Endothelial cell of umbilical vein (primary cell): ENCODE results near the gene PRPSAP1. TPM values are rescaled to one million over a fixed set of nuclear protein-coding genes. Genes with fewer than 3 reads are reported as not detected.

Experiments used
- BruUV-seq: library from RNA; stranded (reverse); fragments of 400-500 nt; replicated peaks from 2 replicates; lab custom pipeline; 2021; lab: Mats Ljungman, UMichigan
- CTCF ChIA-PET: fragments of 300-600, 350-600 bp; sonication (Branson Sonifier 250); formaldehyde crosslinking; loops from one replicate; lab custom pipeline; 2021; ENCODE audit warnings: antibody characterized with exemption, inconsistent platforms; lab: Charles Lee
- POLR2A ChIA-PET: fragments of 300-600, 350-600 bp; sonication (Branson Sonifier 250); formaldehyde crosslinking; loops from one replicate; lab custom pipeline; 2021; ENCODE audit warnings: antibody characterized with exemption, inconsistent platforms; lab: Charles Lee
- DNase-seq: peaks from one replicate; pipeline ENCODE4 v3.0.0-alpha.2; 2011; ENCODE audit warnings: low read depth, low spot score
- FAIRE-seq: peaks from 2 replicates; lab custom pipeline; 2011; peaks lifted over from hg19 to GRCh38; lab: Jason Lieb, UNC
- H2AFZ ChIP-seq: 2 replicates; pipeline ENCODE4 v1.6.0; 2012; ENCODE audit warnings: low read depth, low read length, control low read depth, inconsistent platforms
- H3K27ac ChIP-seq: 2 replicates; pipeline ENCODE4 v1.5.1; 2011; ENCODE audit warnings: low read depth, mild to moderate bottlenecking, control low read depth, low read length, moderate library complexity; ENCODE audit not compliant: insufficient read depth
- H3K27me3 ChIP-seq, 2 experiments: 2 replicates each; pipeline versions ENCODE4 v1.6.0 to v1.6.1; 2011; ENCODE audit warnings: low read length in 2 of 2, mixed read lengths in 1 of 2; ENCODE audit not compliant: control insufficient read depth in 2 of 2, insufficient read depth in 2 of 2
- H3K36me3 ChIP-seq, 2 experiments: 2 replicates in 1 of 2; 3 replicates in 1 of 2; pipeline ENCODE4 v1.5.1; 2011; ENCODE audit warnings: low read length in 2 of 2, mild to moderate bottlenecking in 1 of 2, moderate library complexity in 1 of 2; ENCODE audit not compliant: control insufficient read depth in 2 of 2, insufficient read depth in 2 of 2; ENCODE audit errors: extremely low read depth in 1 of 2
- H3K4me1 ChIP-seq: 3 replicates; pipeline ENCODE4 v1.5.1; 2011; ENCODE audit warnings: mild to moderate bottlenecking, low read length; ENCODE audit not compliant: control insufficient read depth, insufficient read depth; ENCODE audit errors: extremely low read depth
- H3K4me2 ChIP-seq: 2 replicates; pipeline ENCODE4 v1.6.1; 2011; ENCODE audit warnings: low read length, control low read depth, mixed read lengths; ENCODE audit not compliant: insufficient read depth
- H3K4me3 ChIP-seq, 3 experiments: fragments of 200-600 bp in 1 of 3; sonication (generic), shearing (Covaris generic) in 1 of 3; replicated peaks in 1 of 3; 2 replicates each; pipeline ENCODE4 v1.5.1; 2011 to 2016; ENCODE audit warnings: control low read depth in 3 of 3, low read length in 3 of 3, mild to moderate bottlenecking in 2 of 3, inconsistent platforms in 1 of 3, low read depth in 1 of 3, moderate library complexity in 1 of 3; ENCODE audit not compliant: insufficient read depth in 1 of 3
- H3K79me2 ChIP-seq: 2 replicates; pipeline ENCODE4 v1.6.0; 2012; ENCODE audit warnings: low read length, inconsistent platforms; ENCODE audit not compliant: control insufficient read depth, insufficient read depth
- H3K9ac ChIP-seq: replicated peaks from 2 replicates; pipeline ENCODE3; 2011; ENCODE audit warnings: low read length, control low read depth; ENCODE audit not compliant: insufficient read depth; ENCODE audit errors: extremely low read depth
- H3K9me1 ChIP-seq: replicated peaks from 3 replicates; pipeline ENCODE4 v1.6.0; 2011; ENCODE audit warnings: mild to moderate bottlenecking, low read length; ENCODE audit not compliant: control insufficient read depth, insufficient read depth; ENCODE audit errors: extremely low read depth
- H3K9me3 ChIP-seq: replicated peaks from 2 replicates; pipeline ENCODE4 v1.5.1; 2012; ENCODE audit warnings: low read length, inconsistent platforms; ENCODE audit not compliant: control insufficient read depth, insufficient read depth
- H4K20me1 ChIP-seq: replicated peaks from 2 replicates; pipeline ENCODE3; 2011; ENCODE audit warnings: mild to moderate bottlenecking, low read length; ENCODE audit not compliant: control insufficient read depth, insufficient read depth; ENCODE audit errors: extremely low read depth
- EZH2 ChIP-seq: IDR thresholded peaks from 2 replicates; pipeline ENCODE4 v1.6.1; 2012; ENCODE audit warnings: borderline replicate concordance, low read depth, mild to moderate bottlenecking, moderate library complexity, low read length, inconsistent platforms; ENCODE audit not compliant: severe bottlenecking
- FOS ChIP-seq: IDR thresholded peaks from 2 replicates; pipeline ENCODE4 v1.6.1; 2011; ENCODE audit warnings: mild to moderate bottlenecking, low read length, moderate library complexity, borderline replicate concordance; ENCODE audit not compliant: insufficient read depth
- GATA2 ChIP-seq: IDR thresholded peaks from 2 replicates; pipeline ENCODE4 v1.7.0; 2011; ENCODE audit warnings: low read depth, mild to moderate bottlenecking, moderate library complexity, mixed read lengths, low read length; ENCODE audit not compliant: insufficient read length, insufficient read depth
- JUN ChIP-seq: IDR thresholded peaks from 2 replicates; pipeline ENCODE4 v1.6.1; 2011; ENCODE audit warnings: borderline replicate concordance, low read depth; ENCODE audit not compliant: insufficient read length, insufficient read depth
- MYC ChIP-seq: IDR thresholded peaks from one replicate; pipeline ENCODE4 v1.6.1; 2011; ENCODE audit warnings: mild to moderate bottlenecking, low read depth, low read length
- POLR2A ChIP-seq: IDR thresholded peaks from 2 replicates; pipeline ENCODE4 v1.6.1; 2012; ENCODE audit warnings: low read depth, mild to moderate bottlenecking, control low read depth, low read length
- POLR2AphosphoS5 ChIP-seq: IDR thresholded peaks from 2 replicates; pipeline ENCODE4 v1.6.1; 2012; ENCODE audit warnings: low read depth, mild to moderate bottlenecking, control low read depth, low read length, moderate library complexity; ENCODE audit not compliant: insufficient read depth
- dilution Hi-C: fragments of 300-500 bp; cut with MboI; formaldehyde crosslinking; loops from one replicate; pipeline ENCODE4 v1.15.0; 2019; ENCODE audit warnings: low sequenced_read_pairs; ENCODE audit not compliant: extremely low pct_ligation_motif_present
- intact Hi-C: fragments of 100-400 bp; cut with micrococcal nuclease; formaldehyde crosslinking; loops from one replicate; pipeline ENCODE4 v1.10.0; 2022
- polyA plus RNA-seq, 4 experiments: library from polyadenylated mRNA; depleted of rRNA in 3 of 4; stranded (reverse) in 3 of 4; unstranded in 1 of 4; fragments of >200 nt; gene quantifications; 2 replicates each; pipeline versions ENCODE4 v1.2.1 to v1.2.3, GENCODE V29; 2011 to 2012; ENCODE audit warnings: missing spikeins in 1 of 4
- total RNA-seq: library from RNA; stranded (reverse); gene quantifications from 2 replicates; pipeline ENCODE4 v1.2.3, GENCODE V29; 2021
- TF ChIP-seq, protein P1 (sequence below): IDR thresholded peaks from 2 replicates; pipeline ENCODE4 v1.6.1; 2011; ENCODE audit not compliant: insufficient read depth, insufficient read length
- TF ChIP-seq, protein P2 (sequence below), 2 donors: IDR thresholded peaks; 1 replicate in 1 of 2; 2 replicates in 1 of 2; pipeline ENCODE4 v1.5.1; 2011; ENCODE audit warnings: low read length in 2 of 2, mild to moderate bottlenecking in 2 of 2, moderate library complexity in 2 of 2, control low read depth in 1 of 2, inconsistent platforms in 1 of 2, low read depth in 1 of 2; ENCODE audit not compliant: insufficient read depth in 1 of 2; ENCODE audit errors: extremely low read depth in 1 of 2

PRPSAP1 gene
- total and polyA plus RNA-seq, 2 donors (not counting 3 experiments of a cell fraction or from before 2014, with no cell fraction given): 90.2 to 123 TPM

DNA sequence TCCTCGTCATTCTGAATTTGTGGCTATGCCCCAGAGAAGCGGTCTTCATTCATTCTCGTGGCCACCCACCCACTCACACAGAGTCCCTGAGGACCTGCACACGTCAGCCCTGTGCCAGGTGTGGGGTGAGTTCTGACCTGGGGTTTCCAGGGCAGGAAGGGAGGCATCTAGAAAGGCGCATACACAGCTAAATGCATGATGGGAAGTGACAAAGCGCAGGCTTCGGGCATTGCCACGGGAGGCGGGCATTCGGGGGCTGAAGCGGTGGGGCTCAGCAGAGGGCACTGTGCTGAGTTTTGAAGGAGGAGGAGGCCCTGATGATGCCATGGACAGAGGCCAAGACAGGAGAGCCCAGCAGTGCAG, 77.7 kb downstream of the PRPSAP1 start:
- ChIA-PET CTCF (interaction anchor here (14.1 kb wide), 1 partner anchor 154 kb away, joined by 320 read pairs; no protein-coding TSS in a partner anchor), POLR2A (no interaction called here)
- no peak overlapping the region for H2AFZ ChIP-seq
- no peaks in the 10 kb centered on the region for H3K79me2 ChIP-seq
- peaks cover 0 to 2% of the 10 kb centered on the region in 2 experiments for H3K36me3 ChIP-seq
- H3K9ac ChIP-seq: no peak overlapping the region
- no peaks in the 10 kb centered on the region for H3K9me1 ChIP-seq
- no peak for DNase-seq
- no peaks in the 10 kb centered on the region for H3K27me3 ChIP-seq
- H3K4me2 ChIP-seq: no peak overlapping the region
- no peak for FAIRE-seq
- BruUV-seq: no TSS peak
- TF ChIP-seq, protein P1, sequence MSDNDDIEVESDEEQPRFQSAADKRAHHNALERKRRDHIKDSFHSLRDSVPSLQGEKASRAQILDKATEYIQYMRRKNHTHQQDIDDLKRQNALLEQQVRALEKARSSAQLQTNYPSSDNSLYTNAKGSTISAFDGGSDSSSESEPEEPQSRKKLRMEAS: no peak
- TF ChIP-seq, protein P2, sequence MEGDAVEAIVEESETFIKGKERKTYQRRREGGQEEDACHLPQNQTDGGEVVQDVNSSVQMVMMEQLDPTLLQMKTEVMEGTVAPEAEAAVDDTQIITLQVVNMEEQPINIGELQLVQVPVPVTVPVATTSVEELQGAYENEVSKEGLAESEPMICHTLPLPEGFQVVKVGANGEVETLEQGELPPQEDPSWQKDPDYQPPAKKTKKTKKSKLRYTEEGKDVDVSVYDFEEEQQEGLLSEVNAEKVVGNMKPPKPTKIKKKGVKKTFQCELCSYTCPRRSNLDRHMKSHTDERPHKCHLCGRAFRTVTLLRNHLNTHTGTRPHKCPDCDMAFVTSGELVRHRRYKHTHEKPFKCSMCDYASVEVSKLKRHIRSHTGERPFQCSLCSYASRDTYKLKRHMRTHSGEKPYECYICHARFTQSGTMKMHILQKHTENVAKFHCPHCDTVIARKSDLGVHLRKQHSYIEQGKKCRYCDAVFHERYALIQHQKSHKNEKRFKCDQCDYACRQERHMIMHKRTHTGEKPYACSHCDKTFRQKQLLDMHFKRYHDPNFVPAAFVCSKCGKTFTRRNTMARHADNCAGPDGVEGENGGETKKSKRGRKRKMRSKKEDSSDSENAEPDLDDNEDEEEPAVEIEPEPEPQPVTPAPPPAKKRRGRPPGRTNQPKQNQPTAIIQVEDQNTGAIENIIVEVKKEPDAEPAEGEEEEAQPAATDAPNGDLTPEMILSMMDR (IDR thresholded peaks at IDR 0.05; ENCODE audit: extremely low read depth in 1 of 2, insufficient read depth in 1 of 2, low read depth in 1 of 2, low read length in 2 of 2): no peak
- TF ChIP-seq JUN (no peak), POLR2A (no peak), FOS (no peak), GATA2 (no peak), POLR2AphosphoS5 (no peak), MYC (no peak), EZH2 (no peak)
- no peak overlapping the region for H3K27ac ChIP-seq
- H3K9me3 ChIP-seq: no peaks in the 10 kb centered on the region
- no peaks in the 10 kb centered on the region for H3K4me1 ChIP-seq
- dilution Hi-C loops (no loop called here), intact Hi-C loops (loop anchor here (5.0 to 10.0 kb wide), 2 partner anchors 244 to 261 kb away; no protein-coding TSS in a partner anchor)
- H4K20me1 ChIP-seq: no peaks in the 10 kb centered on the region
- H3K4me3 ChIP-seq: no peak overlapping the region
